ENCODE measurements around the gene CFAP251. TPM values are rescaled to one million over a fixed set of nuclear protein-coding genes. Genes with fewer than 3 reads are reported as not detected.

The CFAP251 gene
- total and polyA plus RNA-seq, 2 of the 8 experiments (the other 6 are each of a cell fraction or from before 2014, with no cell fraction given): 1.8 to 2.9 TPM

GRCh38 chr12:122046145-122046544 is 127.8 kb downstream of the CFAP251 start:
- TF ChIP-seq SIN3A (conservative IDR thresholded peaks at IDR 0.05 in 1 of 2, IDR thresholded peaks at IDR 0.05 in 1 of 2; ENCODE audit: low read depth in 1 of 2, low read length in 2 of 2) (no peak), CTCF (IDR thresholded peaks at IDR 0.05; ENCODE audit: control extremely low read depth in 1 of 3, insufficient read depth in 1 of 3, low read depth in 1 of 3, low read length in 3 of 3) (no peak), TAF7 (optimal IDR thresholded peaks at IDR 0.05; ENCODE audit: borderline replicate concordance, low read depth, low read length) (no peak), GABPA (IDR thresholded peaks at IDR 0.05; ENCODE audit: borderline replicate concordance, insufficient read depth, low read length) (no peak)
- Histone ChIP-seq H2AFZ (ENCODE audit: low read length) (no peak overlapping the region), H4K8ac (ENCODE audit: extremely low read depth, insufficient read depth, low read length) (no peak overlapping the region), H2BK20ac (ENCODE audit: low read length) (no peak overlapping the region), H3K4me3 (ENCODE audit: extremely low read depth in 1 of 4, insufficient read depth in 2 of 4, low read depth in 3 of 4, low read length in 4 of 4) (no peak overlapping the region), H4K20me1 (replicated peaks in 1 of 2; ENCODE audit: control insufficient read depth in 1 of 2, insufficient read depth in 2 of 2, low read length in 2 of 2) (peaks cover 0 to 5% of the 10 kb centered on the region in 2 experiments), H2AK5ac (ENCODE audit: low read depth, low read length) (no peak overlapping the region), H3K14ac (ENCODE audit: insufficient read length) (no peak overlapping the region), H3K9ac (replicated peaks in 1 of 4; ENCODE audit: extremely low read depth in 1 of 4, low read depth in 3 of 4, low read length in 3 of 4) (no peak overlapping the region), H2BK120ac (replicated peaks; ENCODE audit: low read depth, low read length) (no peak overlapping the region), H3K27me3 (replicated peaks in 1 of 4; ENCODE audit: control insufficient read depth in 3 of 4, extremely low read depth in 1 of 4, insufficient read depth in 3 of 4, low read length in 3 of 4) (no peaks in the 10 kb centered on the region), H2BK5ac (ENCODE audit: low read depth, low read length) (no peak overlapping the region), H2BK12ac (ENCODE audit: low read depth, low read length) (no peak overlapping the region), H3K36me3 (ENCODE audit: control insufficient read depth in 2 of 4, insufficient read depth in 4 of 4, low read length in 3 of 4) (peaks cover 6 to 29% (median 16%) of the 10 kb centered on the region in 4 experiments), H3K79me2 (ENCODE audit: control insufficient read depth in 1 of 2, insufficient read depth in 2 of 2, low read length in 2 of 2) (no peaks in the 10 kb centered on the region), H3K4me2 (ENCODE audit: insufficient read depth in 1 of 2, low read depth in 2 of 2, low read length in 2 of 2) (no peak overlapping the region), H3K4me1 (replicated peaks in 1 of 4; ENCODE audit: control insufficient read depth in 3 of 4, insufficient read depth in 4 of 4, low read length in 3 of 4) (no peaks in the 10 kb centered on the region), H3K18ac (ENCODE audit: extremely low read depth, low read length) (no peak overlapping the region), H3K27ac (ENCODE audit: low read depth, low read length) (no peak overlapping the region), H2BK15ac (ENCODE audit: low read length) (no peak overlapping the region), H4K5ac (ENCODE audit: insufficient read length, low read depth, low read length) (no peak overlapping the region), H4K91ac (replicated peaks; ENCODE audit: insufficient read length, low read length) (no peak overlapping the region), H3K79me1 (ENCODE audit: low read depth, low read length) (no peaks in the 10 kb centered on the region), H3K56ac (replicated peaks; ENCODE audit: insufficient read length, low read depth, low read length) (peak overlapping the region; percentile 46), H3K23me2 (ENCODE audit: low read depth, low read length) (no peaks in the 10 kb centered on the region), H3K9me3 (ENCODE audit: insufficient read depth in 2 of 2, low read depth in 1 of 2, low read length in 1 of 2) (peaks cover 8 to 16% of the 10 kb centered on the region in 2 experiments; a peak in 3 of 4 replicates), H3K4ac (replicated peaks; ENCODE audit: insufficient read length, low read depth, low read length) (no peak overlapping the region), H3K23ac (ENCODE audit: insufficient read length) (no peak overlapping the region)
- ChIA-PET CTCF (ENCODE audit: partially characterized antibody) (interaction anchor here (0.9 to 1.4 kb wide), 5 partner anchors 8 to 77 kb away, joined by 3 to 4 read pairs (median 3); no protein-coding TSS in a partner anchor), POLR2A (ENCODE audit: partially characterized antibody) (interaction anchor here (0.7 kb wide), 1 partner anchor 45 kb away, joined by 3 read pairs; no protein-coding TSS in a partner anchor)
- FAIRE-seq (no peak), DNase-seq (ENCODE audit: low read depth in 1 of 2, low spot score in 2 of 2) (no peak)
- 89% methylated on average over 7 of the region's 7 CpGs; no CpG with 5 or more reads in 1 of the 2 experiments for WGBS, 2 experiments (ENCODE audit: extremely low coverage in 1 of 2, insufficient coverage in 1 of 2, insufficient read length in 1 of 2, insufficient replicate concordance in 2 of 2, low coverage in 1 of 2, low lambda C conversion rate in 2 of 2, missing lambda C conversion rate in 1 of 2)

Measured in H1 (cell line).